ENCODE measurements around the gene SNX24. TPM values are rescaled to one million over a fixed set of nuclear protein-coding genes. Genes with fewer than 3 reads are reported as not detected.

SNX24 gene
- total RNA-seq, 1 experiment from 2014 or later = 22.3 TPM

DNA sequence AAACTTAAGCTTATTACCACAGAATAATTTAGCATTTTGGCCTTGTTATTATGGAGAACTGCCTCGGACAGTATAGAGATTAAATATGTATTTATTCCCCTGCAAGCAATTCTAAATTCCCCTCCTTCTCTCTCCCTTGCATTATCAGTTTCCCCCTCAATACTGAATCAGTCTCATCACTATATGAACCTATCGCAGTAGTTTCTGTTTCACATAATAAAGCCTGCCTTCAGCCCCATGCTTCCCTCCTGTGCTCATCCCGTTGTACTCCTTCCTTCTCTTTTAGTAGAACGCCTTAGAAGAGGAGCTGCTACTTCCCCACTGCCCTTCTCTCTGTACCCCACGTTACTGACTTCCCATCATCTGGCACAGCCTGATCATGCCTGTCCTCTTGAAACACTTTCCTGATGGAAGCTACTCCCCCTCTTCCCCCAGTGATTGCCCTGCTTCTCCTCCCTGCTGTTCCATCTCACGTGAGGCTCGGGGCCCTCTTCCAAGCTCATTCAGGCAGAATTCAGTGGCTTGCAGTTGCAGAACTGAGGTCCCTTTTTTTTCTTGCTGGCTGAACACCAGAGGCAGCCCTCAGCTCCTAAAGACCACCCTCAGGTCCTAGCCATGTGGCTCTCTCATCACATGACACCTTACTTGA, 97.8 kb downstream of the SNX24 start:
- Histone ChIP-seq H3K27ac (no peak overlapping the region), H3K36me3 (ENCODE audit: low read depth) (peaks cover 5% of the 10 kb centered on the region; the same call in 1 of the 2 replicates), H3K4me3 (no peak overlapping the region), H3K9me2 (ENCODE audit: insufficient read depth) (no peaks in the 10 kb centered on the region), H3K4me2 (no peak overlapping the region), H3K9me3 (ENCODE audit: insufficient read depth, low read depth) (no peaks in the 10 kb centered on the region), H4K20me1 (ENCODE audit: insufficient read depth) (no peaks in the 10 kb centered on the region), H2AFZ (no peak overlapping the region), H3K27me3 (ENCODE audit: insufficient read depth, low read depth) (no peaks in the 10 kb centered on the region), H3F3A (ENCODE audit: insufficient read depth, low read depth) (no peaks in the 10 kb centered on the region), H3K4me1 (replicated peaks; ENCODE audit: insufficient read depth) (peaks cover 4% of the 10 kb centered on the region), H3K79me2 (ENCODE audit: low read depth) (no peaks in the 10 kb centered on the region)
- intact Hi-C loops (cut with micrococcal nuclease; ENCODE audit: unreplicated experiment) = no loop called here
- ChIA-PET POLR2A (ENCODE audit: unreplicated experiment) (no interaction called here), CTCF (no interaction called here)
- no TSS peak for BruUV-seq (replicated peaks)
- no peak for DNase-seq
- TF ChIP-seq, protein P1, sequence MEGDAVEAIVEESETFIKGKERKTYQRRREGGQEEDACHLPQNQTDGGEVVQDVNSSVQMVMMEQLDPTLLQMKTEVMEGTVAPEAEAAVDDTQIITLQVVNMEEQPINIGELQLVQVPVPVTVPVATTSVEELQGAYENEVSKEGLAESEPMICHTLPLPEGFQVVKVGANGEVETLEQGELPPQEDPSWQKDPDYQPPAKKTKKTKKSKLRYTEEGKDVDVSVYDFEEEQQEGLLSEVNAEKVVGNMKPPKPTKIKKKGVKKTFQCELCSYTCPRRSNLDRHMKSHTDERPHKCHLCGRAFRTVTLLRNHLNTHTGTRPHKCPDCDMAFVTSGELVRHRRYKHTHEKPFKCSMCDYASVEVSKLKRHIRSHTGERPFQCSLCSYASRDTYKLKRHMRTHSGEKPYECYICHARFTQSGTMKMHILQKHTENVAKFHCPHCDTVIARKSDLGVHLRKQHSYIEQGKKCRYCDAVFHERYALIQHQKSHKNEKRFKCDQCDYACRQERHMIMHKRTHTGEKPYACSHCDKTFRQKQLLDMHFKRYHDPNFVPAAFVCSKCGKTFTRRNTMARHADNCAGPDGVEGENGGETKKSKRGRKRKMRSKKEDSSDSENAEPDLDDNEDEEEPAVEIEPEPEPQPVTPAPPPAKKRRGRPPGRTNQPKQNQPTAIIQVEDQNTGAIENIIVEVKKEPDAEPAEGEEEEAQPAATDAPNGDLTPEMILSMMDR (conservative IDR thresholded peaks at IDR 0.05) = no peak
- no peak for TF ChIP-seq EZH2 (IDR thresholded peaks at IDR 0.05; ENCODE audit: low read depth)

DNA sequence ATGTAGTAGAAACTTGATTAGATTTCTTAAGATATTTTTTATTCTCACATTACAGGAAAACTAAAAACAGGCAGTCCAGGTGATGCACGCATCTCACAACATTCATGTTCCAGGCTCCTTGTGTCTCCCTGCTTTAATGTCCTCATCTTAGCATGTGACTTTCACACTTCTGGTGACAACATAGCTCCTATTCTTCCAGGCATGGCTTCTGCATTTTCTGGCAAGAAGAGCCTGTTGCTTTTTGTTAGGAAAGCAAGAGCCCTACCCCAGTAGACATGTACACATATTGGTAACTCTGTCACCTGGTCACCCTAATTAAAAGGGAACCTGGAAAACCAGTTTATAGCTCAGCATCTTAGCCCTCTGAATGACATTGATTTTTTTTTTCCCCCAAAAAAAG, 98.6 kb downstream of the SNX24 start:
- CTCF ChIA-PET = no interaction called here
- peaks cover 5% of the 10 kb centered on the region; the same call in 1 of the 2 replicates for H3K36me3 ChIP-seq (ENCODE audit: low read depth)
- no peaks in the 10 kb centered on the region for H4K20me1 ChIP-seq (ENCODE audit: insufficient read depth)
- no peak overlapping the region for H2AFZ ChIP-seq
- no peaks in the 10 kb centered on the region for H3K9me2 ChIP-seq (ENCODE audit: insufficient read depth)
- H3K27me3 ChIP-seq (ENCODE audit: insufficient read depth, low read depth) = no peaks in the 10 kb centered on the region
- H3K4me3 ChIP-seq = no peak overlapping the region
- no peak overlapping the region for H3K4me2 ChIP-seq
- H3K79me2 ChIP-seq (ENCODE audit: low read depth) = no peaks in the 10 kb centered on the region
- peaks cover 4% of the 10 kb centered on the region for H3K4me1 ChIP-seq (replicated peaks; ENCODE audit: insufficient read depth)
- TF ChIP-seq, protein P1 (conservative IDR thresholded peaks at IDR 0.05) = no peak
- TF ChIP-seq EZH2 (IDR thresholded peaks at IDR 0.05; ENCODE audit: low read depth) = no peak
- no peaks in the 10 kb centered on the region for H3F3A ChIP-seq (ENCODE audit: insufficient read depth, low read depth)
- H3K27ac ChIP-seq = no peak overlapping the region
- DNase-seq = peak in 1 of 2 experiments; percentile 63
- POLR2A ChIA-PET (ENCODE audit: unreplicated experiment) = no interaction called here
- intact Hi-C loops (cut with micrococcal nuclease; ENCODE audit: unreplicated experiment) = no loop called here
- BruUV-seq (replicated peaks) = no TSS peak
- H3K9me3 ChIP-seq (ENCODE audit: insufficient read depth, low read depth) = no peaks in the 10 kb centered on the region

DNA sequence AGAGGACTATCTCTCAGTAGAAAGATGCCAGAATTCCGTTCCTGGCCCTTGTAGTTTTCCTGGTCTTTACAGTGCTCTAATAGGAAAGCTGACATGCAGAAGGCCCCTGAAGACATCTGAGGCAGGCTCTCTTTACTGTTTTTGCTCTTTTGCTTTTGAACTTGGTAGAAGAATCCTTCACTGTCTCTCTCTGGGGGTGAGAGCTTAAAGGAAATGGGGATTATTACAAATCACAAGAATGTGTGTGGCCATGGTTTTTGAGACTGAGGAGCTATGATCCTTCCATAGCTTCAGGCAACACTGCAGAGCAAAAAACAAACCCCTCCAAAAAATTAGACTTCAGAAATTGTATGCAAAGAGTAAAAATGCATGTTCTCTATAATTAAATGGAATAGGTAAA, 102.0 kb downstream of the SNX24 start:
- Histone ChIP-seq H3K4me1 (replicated peaks; ENCODE audit: insufficient read depth) (peaks cover 4% of the 10 kb centered on the region), H2AFZ (no peak overlapping the region), H3K27me3 (ENCODE audit: insufficient read depth, low read depth) (no peaks in the 10 kb centered on the region), H4K20me1 (ENCODE audit: insufficient read depth) (no peaks in the 10 kb centered on the region), H3F3A (ENCODE audit: insufficient read depth, low read depth) (no peaks in the 10 kb centered on the region), H3K4me3 (no peak overlapping the region), H3K4me2 (no peak overlapping the region), H3K9me2 (ENCODE audit: insufficient read depth) (no peaks in the 10 kb centered on the region), H3K79me2 (ENCODE audit: low read depth) (no peaks in the 10 kb centered on the region), H3K9me3 (ENCODE audit: insufficient read depth, low read depth) (no peaks in the 10 kb centered on the region), H3K36me3 (ENCODE audit: low read depth) (peaks cover 5% of the 10 kb centered on the region; the same call in 1 of the 2 replicates), H3K27ac (no peak overlapping the region)
- no peak for TF ChIP-seq EZH2 (IDR thresholded peaks at IDR 0.05; ENCODE audit: low read depth)
- TF ChIP-seq, protein P1 (conservative IDR thresholded peaks at IDR 0.05) = no peak
- DNase-seq = no peak
- no TSS peak for BruUV-seq (replicated peaks)
- ChIA-PET POLR2A (ENCODE audit: unreplicated experiment) (no interaction called here), CTCF (no interaction called here)
- intact Hi-C loops (cut with micrococcal nuclease; ENCODE audit: unreplicated experiment) = no loop called here

All from PC-9 (cell line).